PC-9 (cell line): ENCODE data around the gene KCTD13. TPM values are rescaled to one million over a fixed set of nuclear protein-coding genes. Genes with fewer than 3 reads are reported as not detected.

Experiments used
- BruUV-seq: library from RNA; stranded (reverse); fragments of 400-500 nt; replicated peaks from 2 replicates; lab custom pipeline; 2021; lab: Mats Ljungman, UMichigan
- CTCF ChIA-PET: fragments of 300-600 bp; sonication (Branson Sonifier 250); formaldehyde crosslinking; loops from one replicate; lab custom pipeline; 2022; ENCODE audit warnings: antibody characterized with exemption; lab: Charles Lee
- POLR2A ChIA-PET: fragments of 300-600 bp; sonication (Branson Sonifier 250); formaldehyde crosslinking; loops from one replicate; lab custom pipeline; 2022; ENCODE audit warnings: antibody characterized with exemption; ENCODE audit not compliant: unreplicated experiment; lab: Charles Lee
- DNase-seq, 2 experiments: peaks; one replicate each; pipeline versions ENCODE4 v3.0.0 to v3.0.0-alpha.2; 2015 to 2022; ENCODE audit warnings: mixed read lengths in 1 of 2
- H2AFZ ChIP-seq: fragments of 200-600 bp; sonication (generic); 2 replicates; pipeline ENCODE4 v1.8.1; 2017; ENCODE audit warnings: antibody characterized with exemption
- H3F3A ChIP-seq: fragments of 200-600 bp; sonication (generic); 2 replicates; pipeline ENCODE4 v1.8.1; 2017; ENCODE audit warnings: antibody characterized with exemption, mild to moderate bottlenecking, low read depth; ENCODE audit not compliant: insufficient read depth
- H3K27ac ChIP-seq: fragments of 200-600 bp; sonication (generic); 2 replicates; pipeline ENCODE4 v1.6.1; 2016; ENCODE audit warnings: mixed run types
- H3K27me3 ChIP-seq: fragments of 200-600 bp; sonication (generic); 2 replicates; pipeline ENCODE4 v1.6.1; 2016; ENCODE audit warnings: low read depth, mixed run types; ENCODE audit not compliant: insufficient read depth
- H3K36me3 ChIP-seq: fragments of 200-600 bp; sonication (generic); 2 replicates; pipeline ENCODE4 v1.6.1; 2016; ENCODE audit warnings: low read depth, mixed run types
- H3K4me1 ChIP-seq: fragments of 200-600 bp; sonication (generic); replicated peaks from 2 replicates; pipeline ENCODE4 v1.6.1; 2016; ENCODE audit warnings: mixed run types; ENCODE audit not compliant: insufficient read depth
- H3K4me2 ChIP-seq: fragments of 200-600 bp; sonication (generic); 2 replicates; pipeline ENCODE4 v1.6.1; 2017; ENCODE audit warnings: mixed run types
- H3K4me3 ChIP-seq: fragments of 200-600 bp; sonication (generic); 2 replicates; pipeline ENCODE4 v1.6.1; 2016; ENCODE audit warnings: mixed run types
- H3K79me2 ChIP-seq: fragments of 200-600 bp; sonication (generic); 2 replicates; pipeline ENCODE4 v1.6.1; 2017; ENCODE audit warnings: low read depth, mixed run types
- H3K9me2 ChIP-seq: fragments of 200-600 bp; sonication (generic); 2 replicates; pipeline ENCODE4 v1.8.1; 2017; ENCODE audit warnings: mild to moderate bottlenecking; ENCODE audit not compliant: insufficient read depth
- H3K9me3 ChIP-seq: fragments of 200-600 bp; sonication (generic); 2 replicates; pipeline ENCODE4 v1.8.1; 2016; ENCODE audit warnings: low read depth; ENCODE audit not compliant: insufficient read depth
- H4K20me1 ChIP-seq: fragments of 200-600 bp; sonication (generic); 2 replicates; pipeline ENCODE4 v1.8.1; 2017; ENCODE audit not compliant: insufficient read depth
- EZH2 ChIP-seq: fragments of 200-600 bp; sonication (generic); IDR thresholded peaks from 2 replicates; pipeline ENCODE4 v1.8.0; 2017; ENCODE audit warnings: antibody characterized with exemption, low read depth
- intact Hi-C: fragments of 100-400 bp; cut with micrococcal nuclease; formaldehyde crosslinking; loops from one replicate; pipeline ENCODE4 v1.10.0; 2022; ENCODE audit not compliant: unreplicated experiment
- total RNA-seq: library from RNA; stranded (reverse); gene quantifications from 2 replicates; pipeline ENCODE4 v1.2.3, GENCODE V29; 2021
- TF ChIP-seq, protein P1 (sequence below): fragments of 200-600 bp; sonication (generic); conservative IDR thresholded peaks from 2 replicates; pipeline ENCODE4 v1.6.1; 2017; ENCODE audit warnings: mixed run types, antibody characterized with exemption, mild to moderate bottlenecking, moderate library complexity

KCTD13 gene
- total RNA-seq, 1 experiment from 2014 or later, result 52.7 TPM

DNA sequence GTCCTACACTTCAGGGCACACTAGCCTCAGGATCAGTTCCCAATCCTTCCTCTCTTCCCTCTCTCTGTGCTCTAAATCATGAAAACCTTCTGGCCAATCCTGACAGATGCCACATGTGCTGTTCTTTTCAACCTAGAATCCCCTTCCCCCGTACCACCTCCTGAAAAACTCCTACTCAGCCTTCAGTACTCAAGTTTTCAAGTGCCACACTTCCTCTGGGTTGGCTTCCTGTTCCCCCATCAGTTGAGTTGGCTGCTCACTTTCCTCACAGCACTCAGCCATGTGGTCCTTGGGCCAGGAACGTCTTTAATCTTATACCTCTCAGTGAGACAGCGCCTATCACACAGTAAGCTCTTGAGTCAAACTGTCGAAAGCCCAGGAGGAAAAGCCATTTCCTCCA lies 22.4 kb downstream of the KCTD13 start:
- Histone ChIP-seq H3K4me3 (no peak overlapping the region), H2AFZ (no peak overlapping the region), H3K79me2 (0 out of 2 replicates have a peak, but pooled peaks cover 5% of the 10 kb centered on the region), H3K36me3 (no peaks in the 10 kb centered on the region), H3K27ac (no peak overlapping the region), H3F3A (peaks cover 9% of the 10 kb centered on the region), H3K4me1 (peaks cover 10% of the 10 kb centered on the region; the same call in 1 of the 2 replicates), H3K9me3 (no peaks in the 10 kb centered on the region), H3K27me3 (no peaks in the 10 kb centered on the region), H3K4me2 (no peak overlapping the region), H4K20me1 (no peaks in the 10 kb centered on the region), H3K9me2 (no peaks in the 10 kb centered on the region)
- no peak for TF ChIP-seq EZH2
- CTCF ChIA-PET, result no interaction called here
- DNase-seq, result no peak
- TSS peak; percentile 17 for BruUV-seq
- POLR2A ChIA-PET, result no interaction called here
- intact Hi-C loops, result no loop called here

DNA sequence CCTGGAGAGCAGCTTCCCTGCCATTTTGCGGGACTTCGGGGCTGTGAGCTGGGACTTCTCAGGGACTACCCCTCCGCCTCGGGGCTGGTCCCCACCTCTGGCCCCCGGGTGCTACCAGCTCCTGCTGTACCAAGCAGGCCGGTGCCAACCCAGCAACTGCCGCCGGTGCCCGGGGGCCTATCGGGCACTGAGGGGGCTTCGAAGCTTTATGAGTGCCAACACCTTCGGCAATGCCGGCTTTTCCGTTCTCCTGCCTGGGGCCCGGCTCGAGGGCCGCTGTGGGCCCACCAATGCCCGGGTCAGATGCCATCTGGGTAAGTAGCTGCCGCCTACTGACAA lies 24.4 kb downstream of the KCTD13 start:
- POLR2A ChIA-PET, result no interaction called here
- BruUV-seq, result no TSS peak
- Histone ChIP-seq H3K27ac (no peak overlapping the region), H3K9me3 (no peaks in the 10 kb centered on the region), H3K36me3 (no peaks in the 10 kb centered on the region), H3K27me3 (no peaks in the 10 kb centered on the region), H3F3A (peaks cover 10% of the 10 kb centered on the region), H2AFZ (no peak overlapping the region), H3K4me1 (peaks cover 16% of the 10 kb centered on the region; the same call in 1 of the 2 replicates), H3K4me2 (peak overlapping the region; percentile 100; the same call in 1 of the 2 replicates), H3K4me3 (peak overlapping the region; percentile 72; the same call in 1 of the 2 replicates), H3K9me2 (no peaks in the 10 kb centered on the region), H4K20me1 (no peaks in the 10 kb centered on the region), H3K79me2 (0 out of 2 replicates have a peak, but pooled peaks cover 5% of the 10 kb centered on the region)
- intact Hi-C loops, result no loop called here
- DNase-seq, result no peak
- no peak for TF ChIP-seq EZH2
- TF ChIP-seq, protein P1, sequence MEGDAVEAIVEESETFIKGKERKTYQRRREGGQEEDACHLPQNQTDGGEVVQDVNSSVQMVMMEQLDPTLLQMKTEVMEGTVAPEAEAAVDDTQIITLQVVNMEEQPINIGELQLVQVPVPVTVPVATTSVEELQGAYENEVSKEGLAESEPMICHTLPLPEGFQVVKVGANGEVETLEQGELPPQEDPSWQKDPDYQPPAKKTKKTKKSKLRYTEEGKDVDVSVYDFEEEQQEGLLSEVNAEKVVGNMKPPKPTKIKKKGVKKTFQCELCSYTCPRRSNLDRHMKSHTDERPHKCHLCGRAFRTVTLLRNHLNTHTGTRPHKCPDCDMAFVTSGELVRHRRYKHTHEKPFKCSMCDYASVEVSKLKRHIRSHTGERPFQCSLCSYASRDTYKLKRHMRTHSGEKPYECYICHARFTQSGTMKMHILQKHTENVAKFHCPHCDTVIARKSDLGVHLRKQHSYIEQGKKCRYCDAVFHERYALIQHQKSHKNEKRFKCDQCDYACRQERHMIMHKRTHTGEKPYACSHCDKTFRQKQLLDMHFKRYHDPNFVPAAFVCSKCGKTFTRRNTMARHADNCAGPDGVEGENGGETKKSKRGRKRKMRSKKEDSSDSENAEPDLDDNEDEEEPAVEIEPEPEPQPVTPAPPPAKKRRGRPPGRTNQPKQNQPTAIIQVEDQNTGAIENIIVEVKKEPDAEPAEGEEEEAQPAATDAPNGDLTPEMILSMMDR, result no peak
- CTCF ChIA-PET, result no interaction called here

DNA sequence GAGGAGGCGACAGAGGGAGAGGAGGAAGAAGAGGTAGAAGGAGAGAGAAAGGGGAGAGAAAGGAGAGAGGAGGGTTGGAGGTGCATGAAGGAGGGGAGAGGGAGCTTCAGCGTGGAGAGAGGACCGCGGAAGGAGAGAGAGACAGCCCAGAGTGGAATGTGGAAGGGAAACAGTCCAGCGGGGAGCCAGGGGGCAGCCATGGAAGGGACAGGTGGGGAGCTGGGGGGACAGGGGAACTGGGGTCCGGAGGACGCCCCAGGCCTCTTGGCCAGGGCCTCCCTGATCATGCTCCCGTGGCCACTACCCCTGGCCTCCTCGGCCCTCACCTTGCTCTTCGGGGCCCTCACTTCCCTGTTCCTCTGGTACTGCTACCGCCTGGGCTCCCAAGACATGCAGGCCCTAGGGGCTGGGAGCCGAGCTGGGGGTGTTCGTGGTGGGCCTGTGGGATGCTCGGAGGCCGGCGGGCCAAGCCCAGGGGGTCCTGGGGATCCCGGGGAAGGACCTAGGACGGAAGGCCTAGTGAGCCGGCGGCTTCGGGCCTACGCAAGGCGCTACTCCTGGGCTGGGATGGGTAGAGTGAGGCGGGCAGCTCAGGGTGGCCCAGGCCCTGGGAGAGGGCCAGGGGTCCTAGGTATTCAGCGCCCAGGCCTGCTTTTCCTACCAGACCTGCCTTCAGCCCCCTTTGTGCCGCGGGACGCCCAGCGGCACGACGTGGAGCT lies 25.0 kb downstream of the KCTD13 start:
- peaks cover 16% of the 10 kb centered on the region; the same call in 1 of the 2 replicates for H3K4me1 ChIP-seq
- H3K79me2 ChIP-seq, result 0 out of 2 replicates have a peak, but pooled peaks cover 5% of the 10 kb centered on the region
- peaks cover 10% of the 10 kb centered on the region for H3F3A ChIP-seq
- no peaks in the 10 kb centered on the region for H4K20me1 ChIP-seq
- H2AFZ ChIP-seq, result peak overlapping the region; percentile 89
- no peaks in the 10 kb centered on the region for H3K36me3 ChIP-seq
- no peaks in the 10 kb centered on the region for H3K9me3 ChIP-seq
- H3K27me3 ChIP-seq, result no peaks in the 10 kb centered on the region
- no peaks in the 10 kb centered on the region for H3K9me2 ChIP-seq
- H3K4me2 ChIP-seq, result peak overlapping the region; percentile 100
- H3K4me3 ChIP-seq, result peak overlapping the region; percentile 72
- DNase-seq, result no peak
- ChIA-PET CTCF (interaction anchor here (0.6 to 1.8 kb wide), 2 partner anchors 72 to 74 kb away, joined by 3 to 6 read pairs; partner anchors contain the start of gene TAOK2), POLR2A (interaction anchor here (1.7 kb wide), 1 partner anchor 72 kb away, joined by 30 read pairs; the partner anchor contains the start of gene TAOK2)
- no peak for TF ChIP-seq EZH2
- TF ChIP-seq, protein P1, result no peak
- H3K27ac ChIP-seq, result no peak overlapping the region
- intact Hi-C loops, result loop anchor here (1.0 kb wide), 2 partner anchors 72 to 95 kb away; partner anchors contain the start of genes INO80E and TAOK2
- BruUV-seq, result no TSS peak
